ENCODE results near the gene FAM168B. TPM values are rescaled to one million over a fixed set of nuclear protein-coding genes. Genes with fewer than 3 reads are reported as not detected.

Gene FAM168B
- total and polyA plus RNA-seq, 10 of the 15 experiments (the other 5 are each of a cell fraction or from before 2014, with no cell fraction given) = 3.5 to 77.3 (median 45.9) TPM

DNA sequence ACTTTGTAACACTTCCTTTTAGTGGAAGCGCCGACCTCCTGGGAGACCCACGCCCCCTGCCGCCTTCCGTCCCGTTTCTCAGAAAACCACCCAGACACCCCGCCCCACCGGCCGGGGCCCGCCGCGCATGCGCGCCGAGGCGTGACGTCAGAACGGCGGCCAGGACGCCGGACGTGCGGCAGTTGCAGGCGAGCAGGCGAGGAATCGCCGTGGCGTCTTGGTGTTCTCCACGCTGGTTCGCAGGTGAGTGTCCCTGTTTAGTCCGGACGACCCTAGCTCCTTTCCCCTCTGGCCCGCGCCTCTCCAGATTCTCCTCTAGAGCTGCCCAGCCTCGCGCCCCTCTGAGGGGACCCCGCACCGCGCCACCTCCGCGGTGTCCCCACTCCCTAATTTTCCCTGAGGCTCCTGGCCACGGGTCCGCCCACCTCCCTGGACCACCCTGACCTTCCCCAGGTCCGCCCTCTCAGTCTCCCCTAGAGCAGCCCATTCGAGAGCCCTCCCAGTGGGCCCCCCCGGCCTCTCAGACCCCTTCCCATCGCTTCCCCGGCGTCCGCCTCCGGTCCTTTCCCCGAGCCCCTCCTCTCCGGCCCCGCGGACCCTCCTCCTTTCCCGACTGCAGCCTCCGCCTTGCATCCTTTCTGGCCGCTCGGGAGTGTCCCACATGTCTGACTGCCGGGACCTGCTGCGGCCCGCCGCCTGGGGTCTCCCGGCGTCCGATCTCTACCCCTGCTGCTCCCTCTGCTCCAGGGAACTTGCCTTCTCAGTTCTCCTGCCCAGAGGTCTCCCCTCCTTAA lies 12.1 kb upstream of the FAM168B start, which contains the start of gene PLEKHB2 (continued):
- TF ChIP-seq, protein P1, sequence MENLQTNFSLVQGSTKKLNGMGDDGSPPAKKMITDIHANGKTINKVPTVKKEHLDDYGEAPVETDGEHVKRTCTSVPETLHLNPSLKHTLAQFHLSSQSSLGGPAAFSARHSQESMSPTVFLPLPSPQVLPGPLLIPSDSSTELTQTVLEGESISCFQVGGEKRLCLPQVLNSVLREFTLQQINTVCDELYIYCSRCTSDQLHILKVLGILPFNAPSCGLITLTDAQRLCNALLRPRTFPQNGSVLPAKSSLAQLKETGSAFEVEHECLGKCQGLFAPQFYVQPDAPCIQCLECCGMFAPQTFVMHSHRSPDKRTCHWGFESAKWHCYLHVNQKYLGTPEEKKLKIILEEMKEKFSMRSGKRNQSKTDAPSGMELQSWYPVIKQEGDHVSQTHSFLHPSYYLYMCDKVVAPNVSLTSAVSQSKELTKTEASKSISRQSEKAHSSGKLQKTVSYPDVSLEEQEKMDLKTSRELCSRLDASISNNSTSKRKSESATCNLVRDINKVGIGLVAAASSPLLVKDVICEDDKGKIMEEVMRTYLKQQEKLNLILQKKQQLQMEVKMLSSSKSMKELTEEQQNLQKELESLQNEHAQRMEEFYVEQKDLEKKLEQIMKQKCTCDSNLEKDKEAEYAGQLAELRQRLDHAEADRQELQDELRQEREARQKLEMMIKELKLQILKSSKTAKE (IDR thresholded peaks at IDR 0.05; ENCODE audit: low read depth, poor library complexity, severe bottlenecking) = no peak
- no peak for TF ChIP-seq HDAC2 (IDR thresholded peaks at IDR 0.05)
- no peak for TF ChIP-seq HDGF (IDR thresholded peaks at IDR 0.05)
- TF ChIP-seq PML (IDR thresholded peaks at IDR 0.05; ENCODE audit: low read length) = 0 out of 2 replicates have a peak, but pooled peaks have one; percentile 34
- TF ChIP-seq, protein P2, sequence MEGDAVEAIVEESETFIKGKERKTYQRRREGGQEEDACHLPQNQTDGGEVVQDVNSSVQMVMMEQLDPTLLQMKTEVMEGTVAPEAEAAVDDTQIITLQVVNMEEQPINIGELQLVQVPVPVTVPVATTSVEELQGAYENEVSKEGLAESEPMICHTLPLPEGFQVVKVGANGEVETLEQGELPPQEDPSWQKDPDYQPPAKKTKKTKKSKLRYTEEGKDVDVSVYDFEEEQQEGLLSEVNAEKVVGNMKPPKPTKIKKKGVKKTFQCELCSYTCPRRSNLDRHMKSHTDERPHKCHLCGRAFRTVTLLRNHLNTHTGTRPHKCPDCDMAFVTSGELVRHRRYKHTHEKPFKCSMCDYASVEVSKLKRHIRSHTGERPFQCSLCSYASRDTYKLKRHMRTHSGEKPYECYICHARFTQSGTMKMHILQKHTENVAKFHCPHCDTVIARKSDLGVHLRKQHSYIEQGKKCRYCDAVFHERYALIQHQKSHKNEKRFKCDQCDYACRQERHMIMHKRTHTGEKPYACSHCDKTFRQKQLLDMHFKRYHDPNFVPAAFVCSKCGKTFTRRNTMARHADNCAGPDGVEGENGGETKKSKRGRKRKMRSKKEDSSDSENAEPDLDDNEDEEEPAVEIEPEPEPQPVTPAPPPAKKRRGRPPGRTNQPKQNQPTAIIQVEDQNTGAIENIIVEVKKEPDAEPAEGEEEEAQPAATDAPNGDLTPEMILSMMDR (IDR thresholded peaks at IDR 0.05 in 2 of 3, conservative IDR thresholded peaks at IDR 0.05 in 1 of 3; ENCODE audit: control insufficient read depth in 2 of 3, extremely low read depth in 1 of 3, insufficient read depth in 1 of 3, low read depth in 3 of 3, low read length in 3 of 3) = peak in 2 of 3 experiments; percentile 11 to 20; a peak in 2 of 6 replicates
- no peak for TF ChIP-seq ZNF622 (IDR thresholded peaks at IDR 0.05)
- TF ChIP-seq IKZF2 (IDR thresholded peaks at IDR 0.05) = no peak
- no peak for TF ChIP-seq ZNF24 (IDR thresholded peaks at IDR 0.05)
- TF ChIP-seq, protein P3, sequence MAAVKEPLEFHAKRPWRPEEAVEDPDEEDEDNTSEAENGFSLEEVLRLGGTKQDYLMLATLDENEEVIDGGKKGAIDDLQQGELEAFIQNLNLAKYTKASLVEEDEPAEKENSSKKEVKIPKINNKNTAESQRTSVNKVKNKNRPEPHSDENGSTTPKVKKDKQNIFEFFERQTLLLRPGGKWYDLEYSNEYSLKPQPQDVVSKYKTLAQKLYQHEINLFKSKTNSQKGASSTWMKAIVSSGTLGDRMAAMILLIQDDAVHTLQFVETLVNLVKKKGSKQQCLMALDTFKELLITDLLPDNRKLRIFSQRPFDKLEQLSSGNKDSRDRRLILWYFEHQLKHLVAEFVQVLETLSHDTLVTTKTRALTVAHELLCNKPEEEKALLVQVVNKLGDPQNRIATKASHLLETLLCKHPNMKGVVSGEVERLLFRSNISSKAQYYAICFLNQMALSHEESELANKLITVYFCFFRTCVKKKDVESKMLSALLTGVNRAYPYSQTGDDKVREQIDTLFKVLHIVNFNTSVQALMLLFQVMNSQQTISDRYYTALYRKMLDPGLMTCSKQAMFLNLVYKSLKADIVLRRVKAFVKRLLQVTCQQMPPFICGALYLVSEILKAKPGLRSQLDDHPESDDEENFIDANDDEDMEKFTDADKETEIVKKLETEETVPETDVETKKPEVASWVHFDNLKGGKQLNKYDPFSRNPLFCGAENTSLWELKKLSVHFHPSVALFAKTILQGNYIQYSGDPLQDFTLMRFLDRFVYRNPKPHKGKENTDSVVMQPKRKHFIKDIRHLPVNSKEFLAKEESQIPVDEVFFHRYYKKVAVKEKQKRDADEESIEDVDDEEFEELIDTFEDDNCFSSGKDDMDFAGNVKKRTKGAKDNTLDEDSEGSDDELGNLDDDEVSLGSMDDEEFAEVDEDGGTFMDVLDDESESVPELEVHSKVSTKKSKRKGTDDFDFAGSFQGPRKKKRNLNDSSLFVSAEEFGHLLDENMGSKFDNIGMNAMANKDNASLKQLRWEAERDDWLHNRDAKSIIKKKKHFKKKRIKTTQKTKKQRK (IDR thresholded peaks at IDR 0.05; ENCODE audit: low read depth, low read length) = no peak
- no peak; a peak in 1 of 4 replicates for TF ChIP-seq EP300 (IDR thresholded peaks at IDR 0.05; ENCODE audit: borderline replicate concordance in 1 of 2, control insufficient read depth in 1 of 2, low read depth in 2 of 2, low read length in 2 of 2)
- TF ChIP-seq TCF7 (IDR thresholded peaks at IDR 0.05; ENCODE audit: borderline replicate concordance) = no peak
- peak; percentile 31; the same call in 1 of the 2 replicates for TF ChIP-seq JUND (IDR thresholded peaks at IDR 0.05; ENCODE audit: low read depth, low read length)
- TF ChIP-seq POLR2A (IDR thresholded peaks at IDR 0.05; ENCODE audit: low read depth, low read length) = peak; percentile 96
- TF ChIP-seq, protein P4, sequence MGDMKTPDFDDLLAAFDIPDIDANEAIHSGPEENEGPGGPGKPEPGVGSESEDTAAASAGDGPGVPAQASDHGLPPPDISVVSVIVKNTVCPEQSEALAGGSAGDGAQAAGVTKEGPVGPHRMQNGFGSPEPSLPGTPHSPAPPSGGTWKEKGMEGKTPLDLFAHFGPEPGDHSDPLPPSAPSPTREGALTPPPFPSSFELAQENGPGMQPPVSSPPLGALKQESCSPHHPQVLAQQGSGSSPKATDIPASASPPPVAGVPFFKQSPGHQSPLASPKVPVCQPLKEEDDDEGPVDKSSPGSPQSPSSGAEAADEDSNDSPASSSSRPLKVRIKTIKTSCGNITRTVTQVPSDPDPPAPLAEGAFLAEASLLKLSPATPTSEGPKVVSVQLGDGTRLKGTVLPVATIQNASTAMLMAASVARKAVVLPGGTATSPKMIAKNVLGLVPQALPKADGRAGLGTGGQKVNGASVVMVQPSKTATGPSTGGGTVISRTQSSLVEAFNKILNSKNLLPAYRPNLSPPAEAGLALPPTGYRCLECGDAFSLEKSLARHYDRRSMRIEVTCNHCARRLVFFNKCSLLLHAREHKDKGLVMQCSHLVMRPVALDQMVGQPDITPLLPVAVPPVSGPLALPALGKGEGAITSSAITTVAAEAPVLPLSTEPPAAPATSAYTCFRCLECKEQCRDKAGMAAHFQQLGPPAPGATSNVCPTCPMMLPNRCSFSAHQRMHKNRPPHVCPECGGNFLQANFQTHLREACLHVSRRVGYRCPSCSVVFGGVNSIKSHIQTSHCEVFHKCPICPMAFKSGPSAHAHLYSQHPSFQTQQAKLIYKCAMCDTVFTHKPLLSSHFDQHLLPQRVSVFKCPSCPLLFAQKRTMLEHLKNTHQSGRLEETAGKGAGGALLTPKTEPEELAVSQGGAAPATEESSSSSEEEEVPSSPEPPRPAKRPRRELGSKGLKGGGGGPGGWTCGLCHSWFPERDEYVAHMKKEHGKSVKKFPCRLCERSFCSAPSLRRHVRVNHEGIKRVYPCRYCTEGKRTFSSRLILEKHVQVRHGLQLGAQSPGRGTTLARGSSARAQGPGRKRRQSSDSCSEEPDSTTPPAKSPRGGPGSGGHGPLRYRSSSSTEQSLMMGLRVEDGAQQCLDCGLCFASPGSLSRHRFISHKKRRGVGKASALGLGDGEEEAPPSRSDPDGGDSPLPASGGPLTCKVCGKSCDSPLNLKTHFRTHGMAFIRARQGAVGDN (IDR thresholded peaks at IDR 0.05) = peak; percentile 81
- TF ChIP-seq TCF12 (IDR thresholded peaks at IDR 0.05; ENCODE audit: low read depth, low read length) = no peak
- TF ChIP-seq EZH2 (IDR thresholded peaks at IDR 0.05; ENCODE audit: borderline replicate concordance, control insufficient read depth, low read depth, low read length) = no peak
- TF ChIP-seq RAD51 (IDR thresholded peaks at IDR 0.05) = no peak
- TF ChIP-seq ZZZ3 (IDR thresholded peaks at IDR 0.05; ENCODE audit: control insufficient read depth, insufficient read length, low read depth) = no peak
- TF ChIP-seq CBFB (IDR thresholded peaks at IDR 0.05; ENCODE audit: low read depth) = no peak
